Chondrocyte (in vitro differentiated cells): ENCODE measurements around the gene STIM2. TPM values are rescaled to one million over a fixed set of nuclear protein-coding genes. Genes with fewer than 3 reads are reported as not detected.

ENCODE experiments used
- DNase-seq: peaks from one replicate; pipeline ENCODE4 v3.0.0; 2021; ENCODE audit warnings: mixed read lengths, low spot score
- H3K27ac Mint-ChIP-seq: one replicate; pipeline ENCODE4 v1.8.0; 2021; ENCODE audit warnings: mild to moderate bottlenecking, moderate library complexity, mixed read lengths; ENCODE audit not compliant: unreplicated experiment
- H3K27me3 Mint-ChIP-seq: 2 replicates; pipeline ENCODE4 v1.8.0; 2021; ENCODE audit warnings: low read depth, mixed read lengths
- H3K36me3 Mint-ChIP-seq: 2 replicates; pipeline ENCODE4 v1.8.0; 2021; ENCODE audit warnings: low read depth, mixed read lengths
- H3K4me1 Mint-ChIP-seq: 2 replicates; pipeline ENCODE4 v1.8.0; 2021; ENCODE audit warnings: low read depth, mild to moderate bottlenecking, mixed read lengths
- H3K4me3 Mint-ChIP-seq: one replicate; pipeline ENCODE4 v1.8.0; 2021; ENCODE audit warnings: mild to moderate bottlenecking, moderate library complexity, mixed read lengths; ENCODE audit not compliant: unreplicated experiment
- H3K9me3 Mint-ChIP-seq: 2 replicates; pipeline ENCODE4 v1.8.0; 2021; ENCODE audit warnings: low read depth, mixed read lengths
- total RNA-seq: library from RNA; stranded (reverse); gene quantifications from 3 replicates; pipeline ENCODE4 v1.2.1, GENCODE V29; 2021
- TF ChIP-seq, protein P1 (sequence below): fragments of 200-600 bp; sonication (generic); IDR thresholded peaks from 2 replicates; pipeline ENCODE4 v1.5.0; 2021; ENCODE audit warnings: antibody characterized with exemption, mild to moderate bottlenecking, moderate library complexity

Gene STIM2
- total RNA-seq, 1 donor from 2014 or later: 13.5 TPM

DNA sequence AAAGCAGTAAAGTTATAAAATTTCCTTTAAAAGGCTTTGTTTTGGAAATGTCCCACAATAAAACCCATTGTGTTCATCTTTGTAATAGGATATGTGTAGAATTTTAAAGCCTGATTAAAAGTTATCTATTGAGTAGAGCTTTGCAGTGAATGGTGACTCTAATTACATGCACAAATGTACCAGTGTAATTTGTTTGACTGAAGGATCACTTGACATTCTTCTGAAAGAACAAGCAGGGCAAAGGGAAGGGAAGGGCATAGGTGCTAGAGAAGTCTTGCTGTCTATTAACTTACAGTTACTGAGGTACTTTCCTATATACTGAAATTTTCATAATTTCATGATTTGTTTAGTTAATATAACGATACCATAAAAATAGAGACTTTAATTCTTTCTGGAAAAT is 70.8 kb downstream of the STIM2 start:
- Mint-ChIP-seq H3K9me3 (no peaks in the 10 kb centered on the region), H3K4me1 (peaks cover 5% of the 10 kb centered on the region), H3K27ac (no peak overlapping the region), H3K27me3 (no peaks in the 10 kb centered on the region), H3K4me3 (no peak overlapping the region), H3K36me3 (no peaks in the 10 kb centered on the region)
- TF ChIP-seq, protein P1, sequence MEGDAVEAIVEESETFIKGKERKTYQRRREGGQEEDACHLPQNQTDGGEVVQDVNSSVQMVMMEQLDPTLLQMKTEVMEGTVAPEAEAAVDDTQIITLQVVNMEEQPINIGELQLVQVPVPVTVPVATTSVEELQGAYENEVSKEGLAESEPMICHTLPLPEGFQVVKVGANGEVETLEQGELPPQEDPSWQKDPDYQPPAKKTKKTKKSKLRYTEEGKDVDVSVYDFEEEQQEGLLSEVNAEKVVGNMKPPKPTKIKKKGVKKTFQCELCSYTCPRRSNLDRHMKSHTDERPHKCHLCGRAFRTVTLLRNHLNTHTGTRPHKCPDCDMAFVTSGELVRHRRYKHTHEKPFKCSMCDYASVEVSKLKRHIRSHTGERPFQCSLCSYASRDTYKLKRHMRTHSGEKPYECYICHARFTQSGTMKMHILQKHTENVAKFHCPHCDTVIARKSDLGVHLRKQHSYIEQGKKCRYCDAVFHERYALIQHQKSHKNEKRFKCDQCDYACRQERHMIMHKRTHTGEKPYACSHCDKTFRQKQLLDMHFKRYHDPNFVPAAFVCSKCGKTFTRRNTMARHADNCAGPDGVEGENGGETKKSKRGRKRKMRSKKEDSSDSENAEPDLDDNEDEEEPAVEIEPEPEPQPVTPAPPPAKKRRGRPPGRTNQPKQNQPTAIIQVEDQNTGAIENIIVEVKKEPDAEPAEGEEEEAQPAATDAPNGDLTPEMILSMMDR: no peak
- DNase-seq: no peak

DNA sequence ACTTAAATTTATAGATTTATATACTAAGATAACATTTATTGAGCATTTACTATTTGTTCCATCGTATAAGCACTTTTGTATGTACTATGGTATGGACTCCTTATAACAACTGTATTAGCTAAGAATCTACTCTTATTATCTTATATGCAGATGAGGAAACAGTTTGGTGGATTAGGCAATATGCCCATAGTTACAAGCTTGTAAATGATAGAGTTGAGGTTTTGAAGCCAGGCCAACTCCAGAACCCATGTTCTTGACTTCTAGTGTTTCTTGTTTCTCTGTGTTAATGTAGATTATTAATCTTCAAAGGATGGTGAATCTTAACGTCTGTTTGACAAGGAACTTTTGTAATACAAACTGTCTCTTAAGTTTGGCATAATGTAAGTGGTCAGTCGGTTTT is 71.3 kb downstream of the STIM2 start:
- Mint-ChIP-seq H3K36me3 (no peaks in the 10 kb centered on the region), H3K4me3 (no peak overlapping the region), H3K4me1 (peaks cover 5% of the 10 kb centered on the region)

DNA sequence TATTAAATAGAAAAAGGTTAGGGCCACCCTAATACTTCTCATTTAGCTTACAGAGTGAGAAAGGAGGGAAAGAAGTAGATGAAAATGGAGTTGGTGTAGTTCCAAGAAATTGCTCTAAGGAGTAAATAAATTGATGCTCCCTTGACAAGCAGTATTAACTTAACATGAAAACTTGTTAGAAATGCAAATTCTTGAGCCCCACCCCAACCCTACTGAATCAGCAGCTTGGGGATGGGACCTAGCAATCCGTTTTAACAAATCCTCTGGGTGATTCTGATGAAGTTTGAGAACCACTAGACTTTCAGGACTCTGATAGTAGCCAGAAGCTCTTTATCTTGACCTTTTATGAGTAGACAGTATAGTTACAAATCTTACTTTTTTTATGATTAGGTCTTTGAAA is 74.8 kb downstream of the STIM2 start:
- Mint-ChIP-seq H3K4me1 (peaks cover 5% of the 10 kb centered on the region), H3K27me3 (no peaks in the 10 kb centered on the region), H3K27ac (no peak overlapping the region), H3K4me3 (no peak overlapping the region), H3K9me3 (no peaks in the 10 kb centered on the region), H3K36me3 (no peaks in the 10 kb centered on the region)
- TF ChIP-seq, protein P1: no peak
- no peak for DNase-seq

More for the DNA sequence above, 71.3 kb downstream of the STIM2 start:
- Mint-ChIP-seq H3K9me3 (no peaks in the 10 kb centered on the region), H3K27me3 (no peaks in the 10 kb centered on the region), H3K27ac (no peak overlapping the region)
- TF ChIP-seq, protein P1: no peak
- DNase-seq: no peak

DNA sequence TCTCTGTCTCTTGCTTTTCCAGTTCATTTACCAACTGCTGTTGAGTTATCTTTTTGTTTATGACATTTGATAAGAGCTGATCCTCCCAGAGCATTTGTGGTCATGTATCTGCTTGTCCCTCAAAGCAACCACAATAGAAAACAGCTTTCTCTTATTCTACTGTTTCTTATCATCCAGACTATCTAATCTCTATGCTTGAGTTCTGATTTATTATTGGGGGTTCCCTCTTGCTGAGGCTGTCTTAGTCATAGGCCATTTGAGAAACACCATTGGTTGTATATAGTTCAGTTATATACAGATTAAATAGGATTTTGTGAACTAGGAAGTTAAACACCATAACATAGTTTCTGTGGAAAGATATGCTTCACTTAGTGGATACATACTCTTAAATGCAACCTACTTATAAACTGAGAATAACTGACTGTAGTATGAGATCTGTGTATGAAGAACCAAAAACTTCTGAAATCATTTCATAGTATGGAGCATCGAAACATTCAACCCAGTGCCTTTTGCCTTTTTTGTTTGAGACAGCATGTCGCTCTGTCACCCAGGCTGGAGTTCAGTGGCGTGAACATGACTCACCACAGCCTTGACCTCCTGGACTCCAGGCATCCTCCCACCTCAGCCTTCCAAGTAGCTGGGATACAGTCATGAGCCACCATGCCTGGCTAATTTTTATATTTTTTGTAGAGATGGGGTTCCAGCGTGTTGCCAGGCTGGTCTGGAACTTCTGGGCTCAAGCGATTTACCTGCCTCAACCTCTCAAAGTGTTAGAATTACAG is 75.8 kb downstream of the STIM2 start:
- TF ChIP-seq, protein P1: no peak
- H3K36me3 Mint-ChIP-seq: no peaks in the 10 kb centered on the region
- no peak overlapping the region for H3K4me3 Mint-ChIP-seq
- DNase-seq: no peak
- no peak overlapping the region for H3K27ac Mint-ChIP-seq
- peaks cover 8% of the 10 kb centered on the region for H3K4me1 Mint-ChIP-seq
- no peaks in the 10 kb centered on the region for H3K27me3 Mint-ChIP-seq
- no peaks in the 10 kb centered on the region for H3K9me3 Mint-ChIP-seq

DNA sequence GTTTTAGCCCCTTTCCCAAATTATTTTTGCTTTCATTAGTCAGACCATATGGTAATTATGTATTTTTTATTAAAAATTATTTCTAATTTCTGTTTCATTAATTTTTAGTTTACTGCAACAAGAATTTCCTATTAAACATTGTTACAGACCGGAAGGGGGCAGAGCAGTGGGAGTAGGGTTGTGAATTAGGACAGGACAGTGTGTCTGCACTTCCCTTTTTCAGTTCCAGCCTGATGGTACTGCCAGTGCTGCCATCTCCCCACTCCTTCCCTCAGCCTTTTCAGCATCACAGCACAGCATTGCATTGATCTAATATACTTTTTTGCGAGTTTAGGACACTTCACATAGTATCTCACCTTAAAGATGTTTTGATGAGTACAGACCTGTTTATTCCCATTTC is 76.5 kb downstream of the STIM2 start:
- no peak for DNase-seq
- TF ChIP-seq, protein P1: no peak
- Mint-ChIP-seq H3K4me1 (peaks cover 8% of the 10 kb centered on the region), H3K27ac (no peak overlapping the region), H3K4me3 (no peak overlapping the region), H3K36me3 (no peaks in the 10 kb centered on the region), H3K27me3 (no peaks in the 10 kb centered on the region), H3K9me3 (no peaks in the 10 kb centered on the region)
